GM18909 (cell line): ENCODE data around the gene BBIP1.

ENCODE experiments used
- ATAC-seq: cut with Tn5 transposase; IDR thresholded peaks from one replicate; pipeline ENCODE4 v1.9.1; 2021; ENCODE audit warnings: mild to moderate bottlenecking; ENCODE audit not compliant: unreplicated experiment, poor library complexity

Gene BBIP1

GRCh38 chr10:110892602-110893288, 26.2 kb downstream of the BBIP1 start:
- no peak for ATAC-seq

- ATAC-seq = no peak
These were observed 31.4 kb downstream of the BBIP1 start for GRCh38 chr10:110887560-110887959.

GRCh38 chr10:110885932-110886674, 32.9 kb downstream of the BBIP1 start:
- no peak for ATAC-seq

GRCh38 chr10:110883924-110884323, 35.1 kb downstream of the BBIP1 start:
- ATAC-seq = no peak

- ATAC-seq = no peak
These were observed 37.1 kb downstream of the BBIP1 start for GRCh38 chr10:110881905-110882304.

- ATAC-seq = no peak
These were observed 37.7 kb downstream of the BBIP1 start for GRCh38 chr10:110881247-110881646.

- ATAC-seq = no peak
These were observed 39.0 kb downstream of the BBIP1 start for GRCh38 chr10:110880012-110880411.

- no peak for ATAC-seq
These were observed 42.2 kb downstream of the BBIP1 start for GRCh38 chr10:110876788-110877187.

- no peak for ATAC-seq
These were observed 43.0 kb downstream of the BBIP1 start for GRCh38 chr10:110876000-110876399.

- no peak for ATAC-seq
These were observed 45.0 kb downstream of the BBIP1 start for GRCh38 chr10:110873951-110874350.

GRCh38 chr10:110872984-110873923, 45.7 kb downstream of the BBIP1 start:
- no peak for ATAC-seq

- peak; percentile 43 for ATAC-seq
These were observed 46.6 kb downstream of the BBIP1 start for GRCh38 chr10:110872145-110872983.

GRCh38 chr10:110871298-110872084, 47.5 kb downstream of the BBIP1 start, which contains the start of gene PDCD4:
TSS of gene PDCD4 (plus strand) at chr10:110871928. CDS start at chr10:110876028, 4,100 bp downstream.
- peak; percentile 78 for ATAC-seq

GRCh38 chr10:110870823-110871297, 48.1 kb downstream of the BBIP1 start:
- no peak for ATAC-seq

GRCh38 chr10:110868981-110869380, 50.0 kb downstream of the BBIP1 start:
- no peak for ATAC-seq

GRCh38 chr10:110867807-110868465, 51.0 kb downstream of the BBIP1 start:
- no peak for ATAC-seq

- ATAC-seq = peak; percentile 38
These were observed 51.8 kb downstream of the BBIP1 start for GRCh38 chr10:110867011-110867806.
